Measurements from ENCODE around the gene NANP. TPM values are rescaled to one million over a fixed set of nuclear protein-coding genes. Genes with fewer than 3 reads are reported as not detected.

NANP gene
- total and polyA plus RNA-seq, 2 of the 13 experiments (the other 11 are each of a cell fraction or from before 2014, with no cell fraction given) = 8.9 to 21.5 TPM

DNA sequence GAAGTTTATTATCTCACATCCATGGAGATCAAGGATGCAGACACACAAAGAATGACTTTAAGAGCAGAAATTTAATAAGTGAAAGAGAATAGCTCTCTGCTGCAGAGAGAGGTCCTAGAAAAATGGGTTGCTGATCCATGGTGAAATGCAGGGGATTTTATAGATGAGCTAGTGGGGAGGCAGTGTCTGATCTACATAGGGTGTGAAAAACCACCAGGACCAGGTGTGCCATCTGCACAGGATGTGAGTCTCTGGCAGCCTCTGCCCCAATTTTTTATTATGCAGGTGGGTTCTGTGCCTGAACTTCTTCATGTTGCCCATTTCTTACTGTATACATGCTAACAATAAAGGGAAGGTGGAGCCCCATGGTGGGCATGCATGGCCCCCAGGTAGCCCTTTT, 19.9 kb upstream of the NANP start (continued):
- TF ChIP-seq, protein P1, sequence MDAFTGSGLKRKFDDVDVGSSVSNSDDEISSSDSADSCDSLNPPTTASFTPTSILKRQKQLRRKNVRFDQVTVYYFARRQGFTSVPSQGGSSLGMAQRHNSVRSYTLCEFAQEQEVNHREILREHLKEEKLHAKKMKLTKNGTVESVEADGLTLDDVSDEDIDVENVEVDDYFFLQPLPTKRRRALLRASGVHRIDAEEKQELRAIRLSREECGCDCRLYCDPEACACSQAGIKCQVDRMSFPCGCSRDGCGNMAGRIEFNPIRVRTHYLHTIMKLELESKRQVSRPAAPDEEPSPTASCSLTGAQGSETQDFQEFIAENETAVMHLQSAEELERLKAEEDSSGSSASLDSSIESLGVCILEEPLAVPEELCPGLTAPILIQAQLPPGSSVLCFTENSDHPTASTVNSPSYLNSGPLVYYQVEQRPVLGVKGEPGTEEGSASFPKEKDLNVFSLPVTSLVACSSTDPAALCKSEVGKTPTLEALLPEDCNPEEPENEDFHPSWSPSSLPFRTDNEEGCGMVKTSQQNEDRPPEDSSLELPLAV (CRISPR knock-in tag; conservative IDR thresholded peaks at IDR 0.05; ENCODE audit: low read depth) = no peak
- TF ChIP-seq, protein P2, sequence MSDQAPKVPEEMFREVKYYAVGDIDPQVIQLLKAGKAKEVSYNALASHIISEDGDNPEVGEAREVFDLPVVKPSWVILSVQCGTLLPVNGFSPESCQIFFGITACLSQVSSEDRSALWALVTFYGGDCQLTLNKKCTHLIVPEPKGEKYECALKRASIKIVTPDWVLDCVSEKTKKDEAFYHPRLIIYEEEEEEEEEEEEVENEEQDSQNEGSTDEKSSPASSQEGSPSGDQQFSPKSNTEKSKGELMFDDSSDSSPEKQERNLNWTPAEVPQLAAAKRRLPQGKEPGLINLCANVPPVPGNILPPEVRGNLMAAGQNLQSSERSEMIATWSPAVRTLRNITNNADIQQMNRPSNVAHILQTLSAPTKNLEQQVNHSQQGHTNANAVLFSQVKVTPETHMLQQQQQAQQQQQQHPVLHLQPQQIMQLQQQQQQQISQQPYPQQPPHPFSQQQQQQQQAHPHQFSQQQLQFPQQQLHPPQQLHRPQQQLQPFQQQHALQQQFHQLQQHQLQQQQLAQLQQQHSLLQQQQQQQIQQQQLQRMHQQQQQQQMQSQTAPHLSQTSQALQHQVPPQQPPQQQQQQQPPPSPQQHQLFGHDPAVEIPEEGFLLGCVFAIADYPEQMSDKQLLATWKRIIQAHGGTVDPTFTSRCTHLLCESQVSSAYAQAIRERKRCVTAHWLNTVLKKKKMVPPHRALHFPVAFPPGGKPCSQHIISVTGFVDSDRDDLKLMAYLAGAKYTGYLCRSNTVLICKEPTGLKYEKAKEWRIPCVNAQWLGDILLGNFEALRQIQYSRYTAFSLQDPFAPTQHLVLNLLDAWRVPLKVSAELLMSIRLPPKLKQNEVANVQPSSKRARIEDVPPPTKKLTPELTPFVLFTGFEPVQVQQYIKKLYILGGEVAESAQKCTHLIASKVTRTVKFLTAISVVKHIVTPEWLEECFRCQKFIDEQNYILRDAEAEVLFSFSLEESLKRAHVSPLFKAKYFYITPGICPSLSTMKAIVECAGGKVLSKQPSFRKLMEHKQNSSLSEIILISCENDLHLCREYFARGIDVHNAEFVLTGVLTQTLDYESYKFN (CRISPR knock-in tag; conservative IDR thresholded peaks at IDR 0.05) = no peak
- TF ChIP-seq ZNF772 (CRISPR knock-in tag; IDR thresholded peaks at IDR 0.05) (no peak), ZNF235 (CRISPR knock-in tag; IDR thresholded peaks at IDR 0.05; ENCODE audit: borderline replicate concordance) (no peak), ZNF746 (CRISPR knock-in tag; IDR thresholded peaks at IDR 0.05) (no peak)

DNA sequence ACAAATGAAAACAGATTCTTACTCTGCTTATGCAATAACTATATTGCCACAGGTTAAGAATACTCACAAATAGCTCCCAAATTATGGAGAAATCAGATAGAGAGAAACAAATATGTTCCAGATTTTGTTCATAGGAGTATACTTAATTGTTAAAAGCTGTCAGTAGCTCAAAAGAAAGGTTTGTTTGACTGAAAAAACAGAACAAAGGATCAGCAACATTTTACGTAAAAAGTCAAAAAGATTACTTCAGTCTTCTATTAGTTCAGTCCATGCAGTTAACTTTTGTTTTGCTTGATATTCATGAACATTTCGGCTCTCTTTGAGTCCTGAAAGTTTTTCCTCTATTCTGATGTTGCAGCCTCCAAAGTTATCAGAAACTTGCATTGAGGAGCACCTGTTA, 13.4 kb upstream of the NANP start:
- no peak for FAIRE-seq
- POLR2A ChIA-PET = no interaction called here
- in situ Hi-C loops (cut with HindIII; ENCODE audit: extremely low pct_ligation_motif_present, low pct_unique_long_range_greater_than_20kb) = no loop called here

More for the DNA sequence above, 13.4 kb upstream of the NANP start:
- TF ChIP-seq ARNT2 (CRISPR knock-in tag; IDR thresholded peaks at IDR 0.05; ENCODE audit: low read depth) = no peak
- TF ChIP-seq, protein P3, sequence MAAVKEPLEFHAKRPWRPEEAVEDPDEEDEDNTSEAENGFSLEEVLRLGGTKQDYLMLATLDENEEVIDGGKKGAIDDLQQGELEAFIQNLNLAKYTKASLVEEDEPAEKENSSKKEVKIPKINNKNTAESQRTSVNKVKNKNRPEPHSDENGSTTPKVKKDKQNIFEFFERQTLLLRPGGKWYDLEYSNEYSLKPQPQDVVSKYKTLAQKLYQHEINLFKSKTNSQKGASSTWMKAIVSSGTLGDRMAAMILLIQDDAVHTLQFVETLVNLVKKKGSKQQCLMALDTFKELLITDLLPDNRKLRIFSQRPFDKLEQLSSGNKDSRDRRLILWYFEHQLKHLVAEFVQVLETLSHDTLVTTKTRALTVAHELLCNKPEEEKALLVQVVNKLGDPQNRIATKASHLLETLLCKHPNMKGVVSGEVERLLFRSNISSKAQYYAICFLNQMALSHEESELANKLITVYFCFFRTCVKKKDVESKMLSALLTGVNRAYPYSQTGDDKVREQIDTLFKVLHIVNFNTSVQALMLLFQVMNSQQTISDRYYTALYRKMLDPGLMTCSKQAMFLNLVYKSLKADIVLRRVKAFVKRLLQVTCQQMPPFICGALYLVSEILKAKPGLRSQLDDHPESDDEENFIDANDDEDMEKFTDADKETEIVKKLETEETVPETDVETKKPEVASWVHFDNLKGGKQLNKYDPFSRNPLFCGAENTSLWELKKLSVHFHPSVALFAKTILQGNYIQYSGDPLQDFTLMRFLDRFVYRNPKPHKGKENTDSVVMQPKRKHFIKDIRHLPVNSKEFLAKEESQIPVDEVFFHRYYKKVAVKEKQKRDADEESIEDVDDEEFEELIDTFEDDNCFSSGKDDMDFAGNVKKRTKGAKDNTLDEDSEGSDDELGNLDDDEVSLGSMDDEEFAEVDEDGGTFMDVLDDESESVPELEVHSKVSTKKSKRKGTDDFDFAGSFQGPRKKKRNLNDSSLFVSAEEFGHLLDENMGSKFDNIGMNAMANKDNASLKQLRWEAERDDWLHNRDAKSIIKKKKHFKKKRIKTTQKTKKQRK (IDR thresholded peaks at IDR 0.05; ENCODE audit: low read length) = peak; percentile 34; the same call in 1 of the 2 replicates
- TF ChIP-seq POLR2AphosphoS5 (IDR thresholded peaks at IDR 0.05; ENCODE audit: low read depth, low read length) = no peak
- DNase-seq (ENCODE audit: low spot score) (no peak), ATAC-seq (no peak)
- H3K9ac ChIP-seq (ENCODE audit: insufficient read depth, low read depth, low read length) = no peak overlapping the region
- intact Hi-C loops (cut with micrococcal nuclease; ENCODE audit: unreplicated experiment) = no loop called here
- H3K4me1 ChIP-seq (ENCODE audit: insufficient read depth, low read length) = no peaks in the 10 kb centered on the region
- no peak overlapping the region for H3K27ac ChIP-seq (ENCODE audit: extremely low read length, insufficient read depth, low read length)
- no peaks in the 10 kb centered on the region for H4K20me1 ChIP-seq (ENCODE audit: insufficient read depth, low read length)
- H3K79me2 ChIP-seq (ENCODE audit: insufficient read depth, low read length) = no peaks in the 10 kb centered on the region
- no peak overlapping the region for H3K4me3 ChIP-seq (replicated peaks in 1 of 3; ENCODE audit: insufficient read depth in 1 of 3, low read depth in 2 of 3, low read length in 3 of 3)
- 91% methylated on average over 2 of the region's 2 CpGs for WGBS (ENCODE audit: low lambda C conversion rate)
- H2AFZ ChIP-seq (ENCODE audit: low read length) = no peak overlapping the region
- no TSS peak for BruUV-seq (replicated peaks)
- H3K4me2 ChIP-seq (ENCODE audit: low read depth, low read length) = no peak overlapping the region
- CTCF ChIA-PET (ENCODE audit: low intra/inter-chr PET ratio, low total read pairs) = no interaction called here
- H3K27me3 ChIP-seq (ENCODE audit: control insufficient read depth in 1 of 2, insufficient read depth in 2 of 2, low read length in 2 of 2) = no peaks in the 10 kb centered on the region
- H3K36me3 ChIP-seq (replicated peaks in 1 of 2; ENCODE audit: control insufficient read depth in 1 of 2, insufficient read depth in 2 of 2, low read length in 2 of 2) = no peaks in the 10 kb centered on the region
- peaks cover 10% of the 10 kb centered on the region for H3K9me3 ChIP-seq (ENCODE audit: low read length)

Measured in HepG2 (cell line).